Measurements from ENCODE around the gene HEXIM1.

DNA sequence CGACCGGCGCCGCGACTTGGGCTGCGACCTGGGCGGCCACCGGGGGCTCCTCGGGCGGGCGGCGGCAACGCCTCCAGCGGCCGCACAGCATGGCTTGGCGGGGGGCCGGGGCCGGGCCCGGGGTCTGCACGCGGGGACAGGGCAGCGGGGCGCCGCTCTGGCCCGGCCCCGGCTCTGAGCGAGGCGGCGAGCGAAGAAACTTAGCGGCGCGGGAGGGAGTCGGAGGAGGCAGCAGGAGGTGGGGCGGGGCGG, 16.0 kb upstream of the HEXIM1 start, which contains the start of gene PLCD3:
- TF ChIP-seq, protein P1, sequence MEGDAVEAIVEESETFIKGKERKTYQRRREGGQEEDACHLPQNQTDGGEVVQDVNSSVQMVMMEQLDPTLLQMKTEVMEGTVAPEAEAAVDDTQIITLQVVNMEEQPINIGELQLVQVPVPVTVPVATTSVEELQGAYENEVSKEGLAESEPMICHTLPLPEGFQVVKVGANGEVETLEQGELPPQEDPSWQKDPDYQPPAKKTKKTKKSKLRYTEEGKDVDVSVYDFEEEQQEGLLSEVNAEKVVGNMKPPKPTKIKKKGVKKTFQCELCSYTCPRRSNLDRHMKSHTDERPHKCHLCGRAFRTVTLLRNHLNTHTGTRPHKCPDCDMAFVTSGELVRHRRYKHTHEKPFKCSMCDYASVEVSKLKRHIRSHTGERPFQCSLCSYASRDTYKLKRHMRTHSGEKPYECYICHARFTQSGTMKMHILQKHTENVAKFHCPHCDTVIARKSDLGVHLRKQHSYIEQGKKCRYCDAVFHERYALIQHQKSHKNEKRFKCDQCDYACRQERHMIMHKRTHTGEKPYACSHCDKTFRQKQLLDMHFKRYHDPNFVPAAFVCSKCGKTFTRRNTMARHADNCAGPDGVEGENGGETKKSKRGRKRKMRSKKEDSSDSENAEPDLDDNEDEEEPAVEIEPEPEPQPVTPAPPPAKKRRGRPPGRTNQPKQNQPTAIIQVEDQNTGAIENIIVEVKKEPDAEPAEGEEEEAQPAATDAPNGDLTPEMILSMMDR (conservative IDR thresholded peaks at IDR 0.05; ENCODE audit: low read length): no peak
- TF ChIP-seq EZH2phosphoT487 (IDR thresholded peaks at IDR 0.05; ENCODE audit: borderline replicate concordance, low read depth, low read length): no peak

Measured in OCI-LY7 (cell line).